K562 (cell line): ENCODE measurements around the gene PRTFDC1.

ENCODE experiments used
- SIRT6 ChIP-seq: IDR thresholded peaks from one replicate; pipeline ENCODE4 v1.6.1; 2012; ENCODE audit warnings: low read depth, mild to moderate bottlenecking, control low read depth, inconsistent platforms, low read length, moderate library complexity
- TF ChIP-seq, protein P1 (sequence below): sonication (generic); formaldehyde crosslinking; IDR thresholded peaks from 2 replicates; pipeline ENCODE4 v1.9.0; 2022; ENCODE audit warnings: mild to moderate bottlenecking, missing genetic modification reagents

DNA sequence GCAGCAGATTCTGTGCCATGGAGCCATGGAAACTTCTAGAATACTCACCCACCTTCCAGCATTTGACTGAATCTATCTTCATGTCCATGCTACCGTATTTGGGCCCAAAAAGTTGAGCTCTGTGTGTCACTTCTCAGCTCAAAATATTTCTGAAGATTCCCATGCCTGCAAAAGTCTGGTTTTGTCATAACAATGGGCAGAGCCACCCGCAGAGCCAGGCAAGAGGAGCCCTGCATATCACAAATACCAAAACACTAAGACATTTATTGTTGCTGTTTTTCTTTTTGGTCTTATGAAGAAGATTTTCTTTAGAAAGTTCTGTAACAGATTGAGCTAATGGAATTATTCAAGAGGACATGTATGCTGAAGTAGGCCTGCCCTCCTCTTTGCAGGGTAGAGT, 68.1 kb downstream of the PRTFDC1 start:
- TF ChIP-seq SIRT6 = no peak
- TF ChIP-seq, protein P1, sequence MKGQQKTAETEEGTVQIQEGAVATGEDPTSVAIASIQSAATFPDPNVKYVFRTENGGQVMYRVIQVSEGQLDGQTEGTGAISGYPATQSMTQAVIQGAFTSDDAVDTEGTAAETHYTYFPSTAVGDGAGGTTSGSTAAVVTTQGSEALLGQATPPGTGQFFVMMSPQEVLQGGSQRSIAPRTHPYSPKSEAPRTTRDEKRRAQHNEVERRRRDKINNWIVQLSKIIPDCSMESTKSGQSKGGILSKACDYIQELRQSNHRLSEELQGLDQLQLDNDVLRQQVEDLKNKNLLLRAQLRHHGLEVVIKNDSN (CRISPR knock-in tag) = no peak
